Testis (tissue), 2 donors: ENCODE results near the gene PIM3.

Experiments used
- CTCF ChIP-seq, 3 experiments: fragments of 450-650 bp in 2 of 3; fragments of 200-600 bp in 1 of 3; sonication (generic) in 1 of 3; IDR thresholded peaks; one replicate each; pipeline ENCODE4 v1.5.1; 2016 to 2019; ENCODE audit warnings: antibody characterized with exemption in 3 of 3, mild to moderate bottlenecking in 2 of 3, moderate library complexity in 1 of 3
- POLR2A ChIP-seq: fragments of 450-650 bp; IDR thresholded peaks from one replicate; pipeline ENCODE4 v1.6.1; 2017; ENCODE audit warnings: antibody characterized with exemption, mild to moderate bottlenecking, moderate library complexity

- TF ChIP-seq CTCF (IDR thresholded peaks at IDR 0.05) (no peak), POLR2A (no peak)
These were observed 36.3 kb upstream of the PIM3 start for GRCh38 chr22:49924113-49924833.
